ENCODE measurements around the gene SOCS1. TPM values are rescaled to one million over a fixed set of nuclear protein-coding genes. Genes with fewer than 3 reads are reported as not detected.
"Not testable (repeated sequence)": the region's sequence is repeated elsewhere in the genome, so short reads cannot be mapped to it uniquely, and the experiment has no call there.

SOCS1 gene
- total RNA-seq, 4 donors from 2014 or later = 5.3 to 10.5 (median 6.9) TPM

GRCh38 chr16:11229432-11229831 lies 26.6 kb downstream of the SOCS1 start:
- 64% methylated on average over 3 of the region's 5 CpGs; no CpG with 5 or more reads in 1 of the 2 donors for WGBS, 2 donors (ENCODE audit: low coverage in 1 of 2)
- H3K27ac ChIP-seq = no peak overlapping the region

GRCh38 chr16:11225677-11226549 lies 30.1 kb downstream of the SOCS1 start:
- H3K4me3 ChIP-seq = no peak overlapping the region

More at GRCh38 chr16:11229432-11229831, 26.6 kb downstream of the SOCS1 start:
- no peak for TF ChIP-seq CTCF (IDR thresholded peaks at IDR 0.05)
- TF ChIP-seq POLR2A (IDR thresholded peaks at IDR 0.05) = no peak
- no peak for TF ChIP-seq POLR2AphosphoS5 (IDR thresholded peaks at IDR 0.05)
- H3K4me3 ChIP-seq = no peak overlapping the region
- peaks cover 0 to 17% (median 0%) of the 10 kb centered on the region in 3 donors for H3K4me1 ChIP-seq
- no peaks in the 10 kb centered on the region for H3K9me3 ChIP-seq
- no peak for ATAC-seq
- H3K27me3 ChIP-seq = no peaks in the 10 kb centered on the region
- no peaks in the 10 kb centered on the region for H3K36me3 ChIP-seq

GRCh38 chr16:11224894-11225676 lies 30.9 kb downstream of the SOCS1 start:
- Histone ChIP-seq H3K27ac (peak overlapping the region in 3 of 4 donors; percentile 25 to 54 (median 46)), H3K27me3 (no peaks in the 10 kb centered on the region), H3K9me3 (no peaks in the 10 kb centered on the region), H3K4me3 (no peak overlapping the region), H3K36me3 (no peaks in the 10 kb centered on the region), H3K4me1 (peaks cover 0 to 16% (median 0%) of the 10 kb centered on the region in 3 donors)
- TF ChIP-seq POLR2A (IDR thresholded peaks at IDR 0.05) (no peak), EP300 (IDR thresholded peaks at IDR 0.05) (no peak), CTCF (IDR thresholded peaks at IDR 0.05) (no peak), POLR2AphosphoS5 (IDR thresholded peaks at IDR 0.05) (no peak)
- WGBS, 2 donors (ENCODE audit: low coverage in 1 of 2) = 25% methylated on average over 8 of the region's 21 CpGs; no CpG with 5 or more reads in 1 of the 2 donors
- no peak for ATAC-seq

More at GRCh38 chr16:11225677-11226549, 30.1 kb downstream of the SOCS1 start:
- TF ChIP-seq POLR2A (IDR thresholded peaks at IDR 0.05) (no peak), EP300 (IDR thresholded peaks at IDR 0.05) (no peak), POLR2AphosphoS5 (IDR thresholded peaks at IDR 0.05) (no peak), CTCF (IDR thresholded peaks at IDR 0.05) (no peak)
- peak overlapping the region in 1 of 4 donors; percentile 54 for H3K27ac ChIP-seq
- ATAC-seq = no peak
- no peaks in the 10 kb centered on the region for H3K36me3 ChIP-seq
- H3K27me3 ChIP-seq = no peaks in the 10 kb centered on the region
- 84 to 100% methylated on average over 1 to 7 of the region's 18 CpGs for WGBS, 2 donors (ENCODE audit: low coverage in 1 of 2)
- H3K4me1 ChIP-seq = peaks cover 0 to 16% (median 0%) of the 10 kb centered on the region in 3 donors
- H3K9me3 ChIP-seq = no peaks in the 10 kb centered on the region

DNA sequence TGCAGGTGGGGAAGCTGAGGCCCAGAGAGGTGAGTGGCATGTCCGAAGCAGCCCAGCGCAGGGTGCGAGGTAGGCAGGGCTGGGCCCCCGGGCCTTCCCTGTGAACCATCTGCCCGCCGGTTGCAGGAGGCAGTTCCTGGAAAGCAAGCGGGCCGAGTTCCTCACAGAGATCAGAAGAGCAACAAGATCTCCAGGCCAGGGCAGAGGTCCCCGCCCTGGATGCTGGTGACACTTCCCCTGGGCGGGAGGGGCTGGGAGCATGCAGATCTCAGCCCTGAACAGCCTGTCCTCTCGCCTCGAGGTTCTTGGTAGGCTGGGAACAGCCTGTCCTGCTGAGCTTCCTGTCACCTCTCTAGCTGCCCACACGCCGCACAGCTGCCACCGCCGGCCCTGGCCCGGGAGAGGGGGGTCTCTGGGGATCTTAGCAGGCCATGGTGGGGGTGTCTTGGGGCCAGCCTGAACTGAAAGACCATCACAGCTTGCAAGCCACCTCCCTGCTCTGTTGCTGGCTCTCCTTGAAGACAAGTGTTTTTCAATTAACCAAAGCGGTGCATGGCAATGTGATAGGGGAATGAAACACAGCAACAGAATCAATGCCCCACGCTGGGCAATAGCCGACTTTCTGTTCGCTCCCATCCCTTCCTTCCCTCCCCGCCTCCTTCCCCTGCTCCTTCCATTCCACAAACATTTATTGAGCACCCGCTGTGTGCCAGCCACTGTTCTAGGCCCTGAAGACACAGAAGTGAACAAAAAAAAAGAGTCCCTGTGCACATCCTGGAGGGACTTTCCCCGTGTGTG lies 31.7 kb downstream of the SOCS1 start:
- WGBS, 2 donors (ENCODE audit: low coverage in 1 of 2) = 76 to 80% methylated on average over 3 to 9 of the region's 24 CpGs
- Histone ChIP-seq H3K4me1 (peaks cover 0 to 16% (median 0%) of the 10 kb centered on the region in 3 donors), H3K27me3 (no peaks in the 10 kb centered on the region), H3K9me3 (no peaks in the 10 kb centered on the region), H3K27ac (peak overlapping the region in 3 of 4 donors; percentile 25 to 54 (median 46)), H3K4me3 (no peak overlapping the region), H3K36me3 (no peaks in the 10 kb centered on the region)
- peak; percentile 48 for TF ChIP-seq POLR2AphosphoS5 (IDR thresholded peaks at IDR 0.05)
- no peak for TF ChIP-seq POLR2A (IDR thresholded peaks at IDR 0.05)
- ATAC-seq = peak; percentile 89

DNA sequence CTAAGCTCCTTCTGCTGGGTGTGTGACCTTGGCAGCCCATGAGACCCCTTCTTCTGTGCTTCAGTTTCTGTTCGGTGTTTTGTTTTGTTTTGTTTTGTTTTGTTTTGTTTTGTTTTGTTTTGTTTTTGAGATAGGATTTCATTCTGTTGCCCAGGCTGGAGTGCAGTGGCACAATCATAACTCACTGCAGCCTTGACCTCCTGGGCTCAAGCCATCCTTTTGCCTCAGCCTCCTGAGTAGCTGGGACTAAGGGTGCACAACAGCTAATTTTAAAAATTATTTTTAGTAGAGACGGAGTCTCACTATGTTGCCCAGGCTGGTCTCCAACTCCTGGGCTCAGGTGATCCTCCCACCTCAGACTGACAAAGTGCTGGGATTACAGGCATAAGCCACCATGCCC lies 35.5 kb downstream of the SOCS1 start:
- Histone ChIP-seq H3K9me3 (peaks cover 0 to 38% (median 0%) of the 10 kb centered on the region in 3 donors), H3K4me1 (peaks cover 0 to 16% (median 0%) of the 10 kb centered on the region in 3 donors)
- H3K27me3 ChIP-seq, ATAC-seq, H3K4me3 ChIP-seq, H3K27ac ChIP-seq, H3K36me3 ChIP-seq: not testable (repeated sequence)
- 60 to 79% methylated on average over 1 of the region's 2 CpGs for WGBS, 2 donors (ENCODE audit: low coverage in 1 of 2)

Data from gastroesophageal sphincter (tissue), 4 donors.